GM21825 (cell line): ENCODE measurements around the gene MAP1LC3B.

Experiments
- ATAC-seq: cut with Tn5 transposase; IDR thresholded peaks from one replicate; pipeline ENCODE4 v1.9.1; 2021; ENCODE audit warnings: mild to moderate bottlenecking, moderate library complexity; ENCODE audit not compliant: unreplicated experiment

MAP1LC3B gene

GRCh38 chr16:87451563-87452210, 59.6 kb downstream of the MAP1LC3B start:
- ATAC-seq, result no peak

DNA sequence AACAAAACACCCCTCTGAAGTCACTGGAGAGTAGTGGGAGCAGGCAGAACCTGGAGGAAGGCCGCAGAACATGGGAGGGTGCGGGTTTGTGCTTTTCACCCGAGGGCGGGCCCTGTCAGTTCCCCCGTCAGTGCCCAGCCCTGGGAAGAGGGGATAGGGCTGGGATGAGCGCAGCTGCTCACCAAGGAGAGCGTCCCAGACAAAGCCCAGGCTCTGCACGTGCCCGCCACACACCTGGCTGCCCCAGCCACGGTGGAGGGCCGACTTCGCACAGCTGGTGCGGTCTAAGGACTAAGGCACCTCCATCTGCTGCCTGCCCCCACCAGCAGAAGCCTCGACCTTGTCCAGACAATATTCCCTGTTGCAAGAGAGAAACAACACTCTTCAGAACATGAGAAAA, 61.2 kb downstream of the MAP1LC3B start:
- ATAC-seq, result no peak
